Endothelial cell of umbilical vein (primary cell): Measurements from ENCODE around the gene PIK3C2G. TPM values are rescaled to one million over a fixed set of nuclear protein-coding genes. Genes with fewer than 3 reads are reported as not detected.

Experiments used
- BruUV-seq: library from RNA; stranded (reverse); fragments of 400-500 nt; replicated peaks from 2 replicates; lab custom pipeline; 2021; lab: Mats Ljungman, UMichigan
- CTCF ChIA-PET: fragments of 300-600, 350-600 bp; sonication (Branson Sonifier 250); formaldehyde crosslinking; loops from one replicate; lab custom pipeline; 2021; ENCODE audit warnings: antibody characterized with exemption, inconsistent platforms; lab: Charles Lee
- POLR2A ChIA-PET: fragments of 300-600, 350-600 bp; sonication (Branson Sonifier 250); formaldehyde crosslinking; loops from one replicate; lab custom pipeline; 2021; ENCODE audit warnings: antibody characterized with exemption, inconsistent platforms; lab: Charles Lee
- DNase-seq: peaks from one replicate; pipeline ENCODE4 v3.0.0-alpha.2; 2011; ENCODE audit warnings: low read depth, low spot score
- FAIRE-seq: peaks from 2 replicates; lab custom pipeline; 2011; peaks lifted over from hg19 to GRCh38; lab: Jason Lieb, UNC
- H2AFZ ChIP-seq: 2 replicates; pipeline ENCODE4 v1.6.0; 2012; ENCODE audit warnings: low read depth, low read length, control low read depth, inconsistent platforms
- H3K27ac ChIP-seq: 2 replicates; pipeline ENCODE4 v1.5.1; 2011; ENCODE audit warnings: low read depth, mild to moderate bottlenecking, control low read depth, low read length, moderate library complexity; ENCODE audit not compliant: insufficient read depth
- H3K27me3 ChIP-seq, 2 experiments: 2 replicates each; pipeline versions ENCODE4 v1.6.0 to v1.6.1; 2011; ENCODE audit warnings: low read length in 2 of 2, mixed read lengths in 1 of 2; ENCODE audit not compliant: control insufficient read depth in 2 of 2, insufficient read depth in 2 of 2
- H3K36me3 ChIP-seq, 2 experiments: 2 replicates in 1 of 2; 3 replicates in 1 of 2; pipeline ENCODE4 v1.5.1; 2011; ENCODE audit warnings: low read length in 2 of 2, mild to moderate bottlenecking in 1 of 2, moderate library complexity in 1 of 2; ENCODE audit not compliant: control insufficient read depth in 2 of 2, insufficient read depth in 2 of 2; ENCODE audit errors: extremely low read depth in 1 of 2
- H3K4me1 ChIP-seq: 3 replicates; pipeline ENCODE4 v1.5.1; 2011; ENCODE audit warnings: mild to moderate bottlenecking, low read length; ENCODE audit not compliant: control insufficient read depth, insufficient read depth; ENCODE audit errors: extremely low read depth
- H3K4me2 ChIP-seq: 2 replicates; pipeline ENCODE4 v1.6.1; 2011; ENCODE audit warnings: low read length, control low read depth, mixed read lengths; ENCODE audit not compliant: insufficient read depth
- H3K4me3 ChIP-seq, 3 experiments: fragments of 200-600 bp in 1 of 3; sonication (generic), shearing (Covaris generic) in 1 of 3; replicated peaks in 1 of 3; 2 replicates each; pipeline ENCODE4 v1.5.1; 2011 to 2016; ENCODE audit warnings: control low read depth in 3 of 3, low read length in 3 of 3, mild to moderate bottlenecking in 2 of 3, inconsistent platforms in 1 of 3, low read depth in 1 of 3, moderate library complexity in 1 of 3; ENCODE audit not compliant: insufficient read depth in 1 of 3
- H3K79me2 ChIP-seq: 2 replicates; pipeline ENCODE4 v1.6.0; 2012; ENCODE audit warnings: low read length, inconsistent platforms; ENCODE audit not compliant: control insufficient read depth, insufficient read depth
- H3K9ac ChIP-seq: replicated peaks from 2 replicates; pipeline ENCODE3; 2011; ENCODE audit warnings: low read length, control low read depth; ENCODE audit not compliant: insufficient read depth; ENCODE audit errors: extremely low read depth
- H3K9me1 ChIP-seq: replicated peaks from 3 replicates; pipeline ENCODE4 v1.6.0; 2011; ENCODE audit warnings: mild to moderate bottlenecking, low read length; ENCODE audit not compliant: control insufficient read depth, insufficient read depth; ENCODE audit errors: extremely low read depth
- H3K9me3 ChIP-seq: replicated peaks from 2 replicates; pipeline ENCODE4 v1.5.1; 2012; ENCODE audit warnings: low read length, inconsistent platforms; ENCODE audit not compliant: control insufficient read depth, insufficient read depth
- H4K20me1 ChIP-seq: replicated peaks from 2 replicates; pipeline ENCODE3; 2011; ENCODE audit warnings: mild to moderate bottlenecking, low read length; ENCODE audit not compliant: control insufficient read depth, insufficient read depth; ENCODE audit errors: extremely low read depth
- EZH2 ChIP-seq: IDR thresholded peaks from 2 replicates; pipeline ENCODE4 v1.6.1; 2012; ENCODE audit warnings: borderline replicate concordance, low read depth, mild to moderate bottlenecking, moderate library complexity, low read length, inconsistent platforms; ENCODE audit not compliant: severe bottlenecking
- FOS ChIP-seq: IDR thresholded peaks from 2 replicates; pipeline ENCODE4 v1.6.1; 2011; ENCODE audit warnings: mild to moderate bottlenecking, low read length, moderate library complexity, borderline replicate concordance; ENCODE audit not compliant: insufficient read depth
- GATA2 ChIP-seq: IDR thresholded peaks from 2 replicates; pipeline ENCODE4 v1.7.0; 2011; ENCODE audit warnings: low read depth, mild to moderate bottlenecking, moderate library complexity, mixed read lengths, low read length; ENCODE audit not compliant: insufficient read length, insufficient read depth
- JUN ChIP-seq: IDR thresholded peaks from 2 replicates; pipeline ENCODE4 v1.6.1; 2011; ENCODE audit warnings: borderline replicate concordance, low read depth; ENCODE audit not compliant: insufficient read length, insufficient read depth
- MYC ChIP-seq: IDR thresholded peaks from one replicate; pipeline ENCODE4 v1.6.1; 2011; ENCODE audit warnings: mild to moderate bottlenecking, low read depth, low read length
- POLR2A ChIP-seq: IDR thresholded peaks from 2 replicates; pipeline ENCODE4 v1.6.1; 2012; ENCODE audit warnings: low read depth, mild to moderate bottlenecking, control low read depth, low read length
- POLR2AphosphoS5 ChIP-seq: IDR thresholded peaks from 2 replicates; pipeline ENCODE4 v1.6.1; 2012; ENCODE audit warnings: low read depth, mild to moderate bottlenecking, control low read depth, low read length, moderate library complexity; ENCODE audit not compliant: insufficient read depth
- dilution Hi-C: fragments of 300-500 bp; cut with MboI; formaldehyde crosslinking; loops from one replicate; pipeline ENCODE4 v1.15.0; 2019; ENCODE audit warnings: low sequenced_read_pairs; ENCODE audit not compliant: extremely low pct_ligation_motif_present
- intact Hi-C: fragments of 100-400 bp; cut with micrococcal nuclease; formaldehyde crosslinking; loops from one replicate; pipeline ENCODE4 v1.10.0; 2022
- polyA plus RNA-seq, 4 experiments: library from polyadenylated mRNA; depleted of rRNA in 3 of 4; stranded (reverse) in 3 of 4; unstranded in 1 of 4; fragments of >200 nt; gene quantifications; 2 replicates each; pipeline versions ENCODE4 v1.2.1 to v1.2.3, GENCODE V29; 2011 to 2012; ENCODE audit warnings: missing spikeins in 1 of 4
- total RNA-seq: library from RNA; stranded (reverse); gene quantifications from 2 replicates; pipeline ENCODE4 v1.2.3, GENCODE V29; 2021
- TF ChIP-seq, protein P1 (sequence below), 2 donors: IDR thresholded peaks; 1 replicate in 1 of 2; 2 replicates in 1 of 2; pipeline ENCODE4 v1.5.1; 2011; ENCODE audit warnings: low read length in 2 of 2, mild to moderate bottlenecking in 2 of 2, moderate library complexity in 2 of 2, control low read depth in 1 of 2, inconsistent platforms in 1 of 2, low read depth in 1 of 2; ENCODE audit not compliant: insufficient read depth in 1 of 2; ENCODE audit errors: extremely low read depth in 1 of 2
- TF ChIP-seq, protein P2 (sequence below): IDR thresholded peaks from 2 replicates; pipeline ENCODE4 v1.6.1; 2011; ENCODE audit not compliant: insufficient read depth, insufficient read length

The PIK3C2G gene
- total and polyA plus RNA-seq, 2 donors (not counting 3 experiments of a cell fraction or from before 2014, with no cell fraction given), result not detected

DNA sequence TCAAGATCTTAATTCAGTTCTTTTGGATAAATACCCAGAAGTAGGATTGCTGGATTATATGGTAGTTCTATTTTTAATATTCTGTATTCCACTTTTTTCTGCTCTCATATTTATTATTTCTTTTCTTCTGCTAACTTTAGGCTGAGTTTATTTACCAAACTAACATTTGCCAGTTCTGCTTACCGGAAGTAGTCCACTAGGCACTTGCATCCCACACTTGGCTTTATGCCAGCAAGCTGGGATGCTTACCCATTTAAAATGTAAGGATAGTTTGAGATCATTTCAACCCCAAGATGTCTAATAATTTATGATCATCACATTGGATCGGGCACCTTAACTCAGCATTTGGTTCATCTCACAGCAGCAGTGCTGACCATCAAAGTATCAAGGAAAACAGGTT is 96.8 kb downstream of the PIK3C2G start:
- dilution Hi-C loops (no loop called here), intact Hi-C loops (no loop called here)
- Histone ChIP-seq H3K79me2 (no peaks in the 10 kb centered on the region), H3K27ac (no peak overlapping the region), H4K20me1 (no peaks in the 10 kb centered on the region), H3K9me1 (no peaks in the 10 kb centered on the region), H3K4me1 (no peaks in the 10 kb centered on the region), H3K36me3 (no peaks in the 10 kb centered on the region), H2AFZ (no peak overlapping the region), H3K9ac (no peak overlapping the region), H3K27me3 (no peaks in the 10 kb centered on the region), H3K4me2 (no peak overlapping the region), H3K4me3 (no peak overlapping the region), H3K9me3 (no peaks in the 10 kb centered on the region)
- POLR2A ChIA-PET, result no interaction called here
- TF ChIP-seq POLR2A, result no peak
- no peak for TF ChIP-seq FOS
- no peak for TF ChIP-seq POLR2AphosphoS5
- no peak for TF ChIP-seq MYC
- no peak for TF ChIP-seq GATA2
- TF ChIP-seq JUN, result no peak
- TF ChIP-seq, protein P1, sequence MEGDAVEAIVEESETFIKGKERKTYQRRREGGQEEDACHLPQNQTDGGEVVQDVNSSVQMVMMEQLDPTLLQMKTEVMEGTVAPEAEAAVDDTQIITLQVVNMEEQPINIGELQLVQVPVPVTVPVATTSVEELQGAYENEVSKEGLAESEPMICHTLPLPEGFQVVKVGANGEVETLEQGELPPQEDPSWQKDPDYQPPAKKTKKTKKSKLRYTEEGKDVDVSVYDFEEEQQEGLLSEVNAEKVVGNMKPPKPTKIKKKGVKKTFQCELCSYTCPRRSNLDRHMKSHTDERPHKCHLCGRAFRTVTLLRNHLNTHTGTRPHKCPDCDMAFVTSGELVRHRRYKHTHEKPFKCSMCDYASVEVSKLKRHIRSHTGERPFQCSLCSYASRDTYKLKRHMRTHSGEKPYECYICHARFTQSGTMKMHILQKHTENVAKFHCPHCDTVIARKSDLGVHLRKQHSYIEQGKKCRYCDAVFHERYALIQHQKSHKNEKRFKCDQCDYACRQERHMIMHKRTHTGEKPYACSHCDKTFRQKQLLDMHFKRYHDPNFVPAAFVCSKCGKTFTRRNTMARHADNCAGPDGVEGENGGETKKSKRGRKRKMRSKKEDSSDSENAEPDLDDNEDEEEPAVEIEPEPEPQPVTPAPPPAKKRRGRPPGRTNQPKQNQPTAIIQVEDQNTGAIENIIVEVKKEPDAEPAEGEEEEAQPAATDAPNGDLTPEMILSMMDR (IDR thresholded peaks at IDR 0.05; ENCODE audit: extremely low read depth in 1 of 2, insufficient read depth in 1 of 2, low read depth in 1 of 2, low read length in 2 of 2), result no peak
- TF ChIP-seq EZH2, result no peak
- TF ChIP-seq, protein P2, sequence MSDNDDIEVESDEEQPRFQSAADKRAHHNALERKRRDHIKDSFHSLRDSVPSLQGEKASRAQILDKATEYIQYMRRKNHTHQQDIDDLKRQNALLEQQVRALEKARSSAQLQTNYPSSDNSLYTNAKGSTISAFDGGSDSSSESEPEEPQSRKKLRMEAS, result no peak
- CTCF ChIA-PET, result no interaction called here
- no TSS peak for BruUV-seq
- FAIRE-seq (no peak), DNase-seq (no peak)
